Vagina (tissue), 2 donors: ENCODE data around the gene NT5C3A.

Experiments
- POLR2A ChIP-seq, 2 donors: fragments of 450-650 bp; IDR thresholded peaks; one replicate each; pipeline ENCODE4 v1.6.1; 2017; ENCODE audit warnings: antibody characterized with exemption in 2 of 2, mild to moderate bottlenecking in 2 of 2, moderate library complexity in 2 of 2
- POLR2AphosphoS5 ChIP-seq, 2 donors: sonication (generic); formaldehyde crosslinking; IDR thresholded peaks; one replicate each; pipeline ENCODE4 v1.9.0; 2017; ENCODE audit warnings: antibody characterized with exemption in 2 of 2, mild to moderate bottlenecking in 2 of 2, low read depth in 1 of 2; ENCODE audit not compliant: insufficient read depth in 1 of 2
- TF ChIP-seq, protein P1 (sequence below), 3 experiments: fragments of 450-650 bp in 2 of 3; fragments of 200-600 bp in 1 of 3; sonication (generic) in 1 of 3; IDR thresholded peaks; one replicate each; pipeline ENCODE4 v1.5.1; 2017 to 2019; ENCODE audit warnings: antibody characterized with exemption in 3 of 3, mild to moderate bottlenecking in 2 of 3, moderate library complexity in 2 of 3

DNA sequence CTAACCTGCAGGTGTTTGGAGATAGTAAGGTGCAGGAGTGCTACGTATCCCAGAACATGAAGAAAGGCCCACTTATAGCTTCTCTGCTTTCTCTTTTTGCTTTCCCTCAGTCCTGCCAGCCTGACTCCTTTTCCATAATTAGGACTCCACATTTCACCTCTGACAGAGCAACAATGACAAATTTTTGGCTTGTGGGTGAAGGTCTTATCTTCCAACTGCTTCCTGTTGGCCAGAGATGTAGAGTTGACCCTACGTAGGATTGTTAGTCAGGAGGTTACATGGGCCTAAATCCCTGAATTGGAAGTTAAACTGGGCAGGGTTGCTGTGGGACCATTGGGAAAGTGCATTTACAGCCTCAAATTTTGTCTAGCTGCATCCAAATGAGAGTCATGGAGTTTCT, 25.3 kb upstream of the NT5C3A start:
- TF ChIP-seq POLR2A (IDR thresholded peaks at IDR 0.05) (no peak), POLR2AphosphoS5 (IDR thresholded peaks at IDR 0.05; ENCODE audit: insufficient read depth in 1 of 2, low read depth in 1 of 2) (no peak)
- TF ChIP-seq, protein P1, sequence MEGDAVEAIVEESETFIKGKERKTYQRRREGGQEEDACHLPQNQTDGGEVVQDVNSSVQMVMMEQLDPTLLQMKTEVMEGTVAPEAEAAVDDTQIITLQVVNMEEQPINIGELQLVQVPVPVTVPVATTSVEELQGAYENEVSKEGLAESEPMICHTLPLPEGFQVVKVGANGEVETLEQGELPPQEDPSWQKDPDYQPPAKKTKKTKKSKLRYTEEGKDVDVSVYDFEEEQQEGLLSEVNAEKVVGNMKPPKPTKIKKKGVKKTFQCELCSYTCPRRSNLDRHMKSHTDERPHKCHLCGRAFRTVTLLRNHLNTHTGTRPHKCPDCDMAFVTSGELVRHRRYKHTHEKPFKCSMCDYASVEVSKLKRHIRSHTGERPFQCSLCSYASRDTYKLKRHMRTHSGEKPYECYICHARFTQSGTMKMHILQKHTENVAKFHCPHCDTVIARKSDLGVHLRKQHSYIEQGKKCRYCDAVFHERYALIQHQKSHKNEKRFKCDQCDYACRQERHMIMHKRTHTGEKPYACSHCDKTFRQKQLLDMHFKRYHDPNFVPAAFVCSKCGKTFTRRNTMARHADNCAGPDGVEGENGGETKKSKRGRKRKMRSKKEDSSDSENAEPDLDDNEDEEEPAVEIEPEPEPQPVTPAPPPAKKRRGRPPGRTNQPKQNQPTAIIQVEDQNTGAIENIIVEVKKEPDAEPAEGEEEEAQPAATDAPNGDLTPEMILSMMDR (IDR thresholded peaks at IDR 0.05): no peak
